Peyer's patch (tissue), 4 donors: Measurements from ENCODE around the gene RGS12.

Experiments used
- POLR2A ChIP-seq, 2 donors: fragments of 450-650 bp; IDR thresholded peaks; one replicate each; pipeline ENCODE4 v1.5.1; 2017; ENCODE audit warnings: antibody characterized with exemption in 2 of 2, mild to moderate bottlenecking in 2 of 2, moderate library complexity in 2 of 2
- TF ChIP-seq, protein P1 (sequence below), 6 experiments: fragments of 450-650 bp in 4 of 6; fragments of 200-600 bp in 2 of 6; sonication (generic) in 1 of 6; IDR thresholded peaks; one replicate each; pipeline ENCODE4 v1.5.1; 2017 to 2019; ENCODE audit warnings: antibody characterized with exemption in 6 of 6, mild to moderate bottlenecking in 3 of 6, moderate library complexity in 1 of 6

- TF ChIP-seq, protein P1, sequence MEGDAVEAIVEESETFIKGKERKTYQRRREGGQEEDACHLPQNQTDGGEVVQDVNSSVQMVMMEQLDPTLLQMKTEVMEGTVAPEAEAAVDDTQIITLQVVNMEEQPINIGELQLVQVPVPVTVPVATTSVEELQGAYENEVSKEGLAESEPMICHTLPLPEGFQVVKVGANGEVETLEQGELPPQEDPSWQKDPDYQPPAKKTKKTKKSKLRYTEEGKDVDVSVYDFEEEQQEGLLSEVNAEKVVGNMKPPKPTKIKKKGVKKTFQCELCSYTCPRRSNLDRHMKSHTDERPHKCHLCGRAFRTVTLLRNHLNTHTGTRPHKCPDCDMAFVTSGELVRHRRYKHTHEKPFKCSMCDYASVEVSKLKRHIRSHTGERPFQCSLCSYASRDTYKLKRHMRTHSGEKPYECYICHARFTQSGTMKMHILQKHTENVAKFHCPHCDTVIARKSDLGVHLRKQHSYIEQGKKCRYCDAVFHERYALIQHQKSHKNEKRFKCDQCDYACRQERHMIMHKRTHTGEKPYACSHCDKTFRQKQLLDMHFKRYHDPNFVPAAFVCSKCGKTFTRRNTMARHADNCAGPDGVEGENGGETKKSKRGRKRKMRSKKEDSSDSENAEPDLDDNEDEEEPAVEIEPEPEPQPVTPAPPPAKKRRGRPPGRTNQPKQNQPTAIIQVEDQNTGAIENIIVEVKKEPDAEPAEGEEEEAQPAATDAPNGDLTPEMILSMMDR (IDR thresholded peaks at IDR 0.05): peak in 1 of 6 experiments; percentile 5
- no peak for TF ChIP-seq POLR2A (IDR thresholded peaks at IDR 0.05)
Observed at GRCh38 chr4:3291969-3292570, 751 bp upstream of the RGS12 start.
